ENCODE results near the gene SLC39A5.
"Not testable (repeated sequence)": the region's sequence is repeated elsewhere in the genome, so short reads cannot be mapped to it uniquely, and the experiment has no call there.

Gene SLC39A5

GRCh38 chr12:56244494-56244893 lies 14.6 kb downstream of the SLC39A5 start:
- no peak for DNase-seq

GRCh38 chr12:56247923-56248322 lies 18.1 kb downstream of the SLC39A5 start:
- DNase-seq: no peak

DNA sequence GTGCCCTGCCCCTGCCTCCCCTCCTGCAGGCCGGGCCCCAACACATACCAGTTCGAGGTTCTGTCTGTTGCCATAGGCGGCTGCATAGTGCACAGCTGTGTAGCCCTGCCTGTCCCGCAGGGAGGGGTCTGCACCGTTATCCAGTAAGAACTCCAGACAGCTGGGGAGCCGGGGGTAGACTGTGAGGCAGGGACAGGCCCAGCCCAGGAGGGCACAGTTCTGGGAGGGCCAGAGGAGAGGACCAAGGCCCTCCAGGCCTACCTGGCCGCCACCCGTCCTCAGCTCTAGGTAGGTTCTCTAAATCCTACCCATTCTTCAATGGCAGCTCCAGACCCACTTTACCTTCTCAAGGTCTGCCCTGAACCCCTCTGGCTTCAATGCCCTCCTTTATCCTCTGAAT lies 18.9 kb downstream of the SLC39A5 start:
- no peak for DNase-seq

GRCh38 chr12:56252649-56253048 lies 22.8 kb downstream of the SLC39A5 start:
- DNase-seq: no peak

- DNase-seq: no peak
These were observed 23.2 kb downstream of the SLC39A5 start for GRCh38 chr12:56253091-56253490.

DNA sequence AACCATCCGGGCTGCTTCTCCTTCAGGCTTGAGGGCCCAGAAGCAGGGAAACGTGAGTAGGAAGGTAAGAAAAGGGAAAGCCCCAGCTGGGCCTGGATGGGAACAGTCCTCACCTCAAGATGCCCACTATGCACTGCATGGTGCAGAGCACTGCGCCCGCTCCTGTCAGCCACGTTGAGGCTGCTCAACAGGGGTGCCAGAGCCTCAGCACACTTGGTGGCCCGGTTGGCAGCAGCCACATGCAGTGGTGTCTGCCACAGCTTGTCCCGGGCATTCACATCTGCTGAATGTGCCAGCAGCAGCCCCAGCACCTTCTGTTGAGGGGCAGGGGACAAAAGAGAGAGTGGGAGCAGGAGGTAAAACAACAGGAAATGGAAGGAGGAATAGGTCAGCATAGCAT lies 25.8 kb downstream of the SLC39A5 start:
- no peak for DNase-seq

DNA sequence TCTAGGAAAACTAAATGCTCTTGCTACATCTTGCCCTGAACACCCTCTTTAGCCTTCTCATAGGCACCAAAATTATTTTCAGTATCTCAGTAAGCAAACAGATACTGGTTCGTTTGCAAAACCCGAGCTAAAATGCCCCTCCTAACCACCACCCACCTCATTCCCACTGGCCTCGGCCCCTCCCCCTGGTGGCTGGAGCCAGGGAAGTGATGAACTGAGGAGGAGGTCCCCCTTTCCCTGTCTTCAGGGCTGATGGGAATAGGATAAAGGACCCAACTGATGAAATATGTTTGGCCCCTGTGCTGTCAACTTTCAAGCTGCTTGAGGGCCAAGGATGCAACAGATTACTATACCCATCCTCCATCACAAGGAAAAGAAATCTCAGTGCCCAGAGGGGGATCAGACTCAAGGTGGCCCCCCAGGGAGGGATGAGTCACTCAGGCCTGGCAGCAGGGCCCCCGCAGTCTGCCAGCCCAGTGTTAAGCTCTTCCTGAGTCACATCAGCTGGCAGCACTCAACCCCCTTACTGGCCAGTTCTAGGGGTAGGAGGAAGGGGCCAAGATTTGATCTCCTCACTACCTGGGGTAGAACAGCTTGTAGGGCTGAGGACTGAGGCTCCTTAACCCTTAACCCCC lies 26.6 kb downstream of the SLC39A5 start:
- DNase-seq: peak in 2 of 56 donors; percentile 8 to 47

GRCh38 chr12:56257071-56257470 lies 27.2 kb downstream of the SLC39A5 start:
- peak in 8 of 56 donors; percentile 8 to 34 (median 22) for DNase-seq

DNA sequence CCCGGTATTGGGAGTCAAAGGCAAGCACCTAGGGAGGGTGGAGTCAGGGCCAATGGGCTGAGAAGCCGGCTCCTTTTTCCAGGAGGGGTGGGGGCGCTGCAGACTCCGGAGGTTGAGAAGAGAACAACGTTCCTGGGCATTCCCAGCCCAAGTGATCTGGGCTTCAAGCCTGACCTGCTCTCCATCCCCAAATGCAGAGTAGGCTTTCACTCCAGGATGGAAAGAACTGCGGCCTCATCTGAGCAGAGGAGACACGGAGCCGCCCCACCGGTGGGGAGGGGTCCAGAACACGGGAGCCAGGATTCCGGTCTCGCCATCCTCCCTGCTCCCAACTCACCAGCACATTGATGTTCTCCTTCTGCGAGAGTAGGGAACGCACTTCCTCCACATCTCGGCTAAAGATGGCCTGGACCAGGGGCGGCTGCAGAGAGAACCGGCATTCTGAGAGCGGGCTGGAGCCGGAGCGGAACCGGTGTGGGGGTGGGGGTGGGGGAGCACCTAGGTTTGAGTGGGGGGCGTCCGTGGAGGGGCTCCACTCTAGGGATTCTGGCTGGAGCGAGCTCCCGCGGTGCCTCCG lies 27.7 kb downstream of the SLC39A5 start:
- peak in 19 of 56 donors; percentile 2 to 52 (median 27) for DNase-seq

GRCh38 chr12:56258068-56258819 lies 28.4 kb downstream of the SLC39A5 start, which contains the start of gene ANKRD52:
Gene ANKRD52 (minus strand): TSS chr12:56258384. CDS start chr12:56258269, 115 bp downstream.
- DNase-seq: peak in 51 of 56 donors; percentile 24 to 84 (median 70)

DNA sequence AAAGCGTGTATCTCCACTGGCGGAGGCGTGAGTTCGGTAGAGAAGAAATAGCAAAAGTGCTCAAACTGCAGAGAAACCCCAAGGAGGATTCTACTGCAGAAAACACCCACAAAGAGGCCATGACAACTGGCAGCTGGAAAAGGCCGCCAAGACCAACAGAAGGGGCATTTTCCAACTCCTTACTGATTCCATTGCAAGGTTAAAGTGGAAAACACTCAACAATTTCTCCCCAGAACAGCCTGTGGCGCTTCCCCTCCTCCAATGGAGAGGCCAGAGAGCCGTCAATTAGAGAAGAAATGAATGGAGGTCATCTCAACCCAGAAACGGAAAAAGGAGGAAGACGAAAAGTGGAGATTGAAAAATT lies 29.0 kb downstream of the SLC39A5 start:
- DNase-seq: no peak

DNA sequence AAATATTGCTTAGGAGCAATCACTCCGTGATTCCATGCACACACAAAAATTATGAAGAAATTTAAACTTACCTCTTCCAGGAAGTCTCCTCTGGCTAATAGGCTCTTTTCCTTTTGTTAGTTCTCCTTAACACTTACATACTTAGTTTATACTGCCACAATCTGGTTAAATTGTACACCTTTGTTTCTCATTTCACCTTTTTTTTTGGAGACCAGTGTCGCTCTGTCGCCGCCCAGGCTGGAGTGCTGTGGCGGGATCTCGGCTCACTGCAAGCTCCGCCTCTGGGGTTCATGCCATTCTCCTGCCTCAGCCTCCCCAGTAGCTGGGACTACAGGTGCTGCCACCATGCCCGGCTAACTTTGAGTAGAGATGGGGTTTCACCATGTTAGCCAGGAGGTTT lies 30.5 kb downstream of the SLC39A5 start:
- no peak for DNase-seq

DNA sequence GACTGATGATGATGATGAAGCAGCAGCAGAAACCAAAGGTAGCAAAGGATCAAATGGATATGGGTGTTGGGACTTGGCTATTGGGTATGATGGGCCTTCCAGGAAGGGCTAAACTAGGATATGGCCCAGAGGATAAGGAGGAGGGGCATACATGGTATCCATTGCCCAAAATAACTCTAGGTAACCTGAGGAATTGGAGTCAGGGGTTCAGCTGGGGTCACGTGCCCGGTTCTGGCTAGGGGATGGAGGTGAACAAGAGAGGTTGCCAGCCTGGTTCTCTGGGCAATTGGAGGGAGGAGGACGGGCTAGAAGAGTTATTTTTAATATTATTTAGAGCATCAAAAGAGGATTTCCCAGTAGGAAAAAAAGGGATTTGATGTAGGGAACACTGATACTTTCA lies 31.1 kb downstream of the SLC39A5 start:
- DNase-seq: no peak

DNA sequence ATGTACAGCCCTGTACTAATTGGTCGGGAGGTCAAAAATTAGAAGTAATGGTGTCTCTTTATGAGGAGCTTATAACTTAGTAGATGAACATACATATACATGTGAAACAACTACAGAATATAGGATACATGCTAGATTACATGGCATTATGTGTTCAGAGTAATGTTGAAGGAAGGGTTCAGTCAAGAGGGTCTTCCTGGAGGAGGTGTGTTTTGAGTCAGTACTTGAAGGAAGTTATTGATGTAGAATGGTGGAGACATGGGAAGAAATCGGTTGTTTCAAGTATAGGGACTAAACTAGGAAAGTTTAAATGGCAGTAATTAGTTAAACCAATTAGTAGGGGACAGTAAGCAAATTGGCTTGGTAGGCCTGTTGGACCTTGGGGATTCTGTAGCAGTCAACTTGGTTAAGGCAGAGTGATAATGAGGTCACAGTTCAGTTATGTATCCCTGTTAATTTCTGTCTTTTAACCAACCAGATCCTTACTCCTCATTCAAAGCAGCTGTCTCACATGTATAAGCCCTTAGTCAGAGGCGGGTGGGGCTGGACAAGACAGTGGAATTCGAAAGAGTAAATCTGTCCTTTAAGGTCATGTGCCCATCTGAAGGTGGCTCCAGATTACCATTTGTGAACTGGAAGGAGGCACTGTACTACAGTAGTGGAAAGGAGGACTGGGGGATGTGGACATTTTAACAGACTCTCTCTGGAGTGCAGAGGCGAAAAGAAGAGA lies 31.8 kb downstream of the SLC39A5 start:
- no peak for DNase-seq

- DNase-seq: not testable (repeated sequence)
These were observed 33.1 kb downstream of the SLC39A5 start for GRCh38 chr12:56262955-56263354.

DNA sequence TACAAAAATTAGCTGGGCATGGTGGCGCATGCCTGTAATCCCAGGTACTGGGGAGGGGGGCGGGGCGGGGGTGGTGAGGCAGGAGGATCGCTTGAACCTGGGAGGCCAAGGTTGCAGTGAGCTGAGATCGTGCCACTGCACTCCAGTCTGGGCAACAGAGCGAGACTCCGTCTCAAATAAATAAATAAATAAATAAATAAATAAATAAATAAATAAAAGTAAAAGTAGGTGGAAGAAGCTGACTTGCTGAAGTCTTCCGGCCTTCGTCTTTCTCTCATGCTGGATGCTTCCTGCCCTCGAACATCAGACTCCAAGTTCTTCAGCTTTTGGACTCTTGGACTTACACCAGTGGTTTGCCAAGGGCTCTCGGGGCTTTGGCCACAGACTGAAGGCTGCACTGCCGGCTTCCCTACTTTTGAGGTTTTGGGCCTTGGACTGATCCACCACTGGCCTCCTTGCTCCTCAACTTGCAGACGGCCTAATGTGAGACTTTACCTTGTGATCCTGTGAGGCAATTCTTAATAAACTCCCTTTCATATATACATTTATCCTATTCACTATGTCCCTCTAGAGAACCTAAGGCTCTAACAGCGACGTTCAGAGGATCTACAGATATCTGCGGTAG lies 36.3 kb downstream of the SLC39A5 start:
- DNase-seq: not testable (repeated sequence)

GRCh38 chr12:56266693-56267442 lies 37.0 kb downstream of the SLC39A5 start, which contains the start of gene COQ10A:
Gene COQ10A (plus strand): TSS chr12:56266942. CDS start chr12:56267119, 177 bp downstream.
- peak; percentile 37 to 95 (median 80) for DNase-seq

GRCh38 chr12:56267443-56268071 lies 37.7 kb downstream of the SLC39A5 start:
- DNase-seq: peak in 5 of 56 donors; percentile 13 to 57 (median 23)

DNA sequence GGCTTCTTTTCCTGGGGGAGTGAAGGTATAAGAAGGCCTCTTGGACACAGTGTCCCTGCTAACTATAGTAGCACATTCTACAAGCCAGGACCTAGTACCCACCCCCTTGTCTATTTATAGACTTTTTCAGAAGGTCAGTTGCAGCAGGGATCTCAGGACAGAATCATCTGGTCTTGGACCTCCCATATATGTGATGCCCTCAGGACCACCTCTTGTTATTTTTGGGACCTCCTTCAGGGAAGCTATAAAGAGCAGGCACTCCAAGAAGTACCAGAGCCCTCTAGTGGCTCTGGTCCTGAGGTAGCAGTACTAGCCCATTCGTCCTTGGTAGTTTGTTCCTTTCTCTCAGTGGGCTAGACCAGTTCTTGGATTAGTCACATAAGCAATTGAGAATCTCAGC lies 41.2 kb downstream of the SLC39A5 start:
- no peak for DNase-seq

GRCh38 chr12:56272468-56272867 lies 42.6 kb downstream of the SLC39A5 start:
- DNase-seq: not testable (repeated sequence)
